ENCODE results near the gene UNC13B.

UNC13B gene

GRCh38 chr9:35333551-35333950 lies 171.7 kb downstream of the UNC13B start:
- TF ChIP-seq, protein P1, sequence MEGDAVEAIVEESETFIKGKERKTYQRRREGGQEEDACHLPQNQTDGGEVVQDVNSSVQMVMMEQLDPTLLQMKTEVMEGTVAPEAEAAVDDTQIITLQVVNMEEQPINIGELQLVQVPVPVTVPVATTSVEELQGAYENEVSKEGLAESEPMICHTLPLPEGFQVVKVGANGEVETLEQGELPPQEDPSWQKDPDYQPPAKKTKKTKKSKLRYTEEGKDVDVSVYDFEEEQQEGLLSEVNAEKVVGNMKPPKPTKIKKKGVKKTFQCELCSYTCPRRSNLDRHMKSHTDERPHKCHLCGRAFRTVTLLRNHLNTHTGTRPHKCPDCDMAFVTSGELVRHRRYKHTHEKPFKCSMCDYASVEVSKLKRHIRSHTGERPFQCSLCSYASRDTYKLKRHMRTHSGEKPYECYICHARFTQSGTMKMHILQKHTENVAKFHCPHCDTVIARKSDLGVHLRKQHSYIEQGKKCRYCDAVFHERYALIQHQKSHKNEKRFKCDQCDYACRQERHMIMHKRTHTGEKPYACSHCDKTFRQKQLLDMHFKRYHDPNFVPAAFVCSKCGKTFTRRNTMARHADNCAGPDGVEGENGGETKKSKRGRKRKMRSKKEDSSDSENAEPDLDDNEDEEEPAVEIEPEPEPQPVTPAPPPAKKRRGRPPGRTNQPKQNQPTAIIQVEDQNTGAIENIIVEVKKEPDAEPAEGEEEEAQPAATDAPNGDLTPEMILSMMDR (IDR thresholded peaks at IDR 0.05; ENCODE audit: low read depth, low read length), result no peak
- H3K4me3 ChIP-seq (ENCODE audit: low read depth, low read length), result no peak overlapping the region
- peak; percentile 58 for DNase-seq (ENCODE audit: low read depth, low spot score)
- in situ Hi-C loops (cut with HindIII; ENCODE audit: low sequenced_read_pairs), result no loop called here

DNA sequence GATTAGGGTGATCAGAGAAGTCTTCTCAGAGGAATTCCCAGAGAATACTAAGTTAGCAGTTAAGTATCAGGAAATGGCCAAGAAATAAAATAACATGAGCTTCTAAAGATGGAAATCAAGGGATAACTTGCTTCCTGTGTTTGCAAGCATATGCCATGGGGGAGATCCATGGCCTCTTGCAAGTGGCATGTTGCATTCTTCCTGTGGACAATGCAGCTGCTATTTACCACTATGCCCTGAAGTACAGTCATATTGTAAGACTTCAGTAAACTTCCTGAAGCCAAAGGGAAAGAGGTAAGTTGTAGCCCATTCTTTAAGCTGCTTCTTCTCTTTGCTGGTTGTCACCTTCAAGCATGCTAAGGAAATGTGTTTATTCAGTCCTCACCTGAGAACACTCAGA lies 173.4 kb downstream of the UNC13B start:
- in situ Hi-C loops (cut with HindIII; ENCODE audit: low sequenced_read_pairs), result no loop called here
- no peak overlapping the region for H3K4me3 ChIP-seq (ENCODE audit: low read depth, low read length)
- TF ChIP-seq, protein P1 (IDR thresholded peaks at IDR 0.05; ENCODE audit: low read depth, low read length), result no peak
- DNase-seq (ENCODE audit: low read depth, low spot score), result peak; percentile 29

- DNase-seq (ENCODE audit: low read depth, low spot score), result no peak
- no peak overlapping the region for H3K4me3 ChIP-seq (ENCODE audit: low read depth, low read length)
- TF ChIP-seq, protein P1 (IDR thresholded peaks at IDR 0.05; ENCODE audit: low read depth, low read length), result no peak
- in situ Hi-C loops (cut with HindIII; ENCODE audit: low sequenced_read_pairs), result no loop called here
Observed at GRCh38 chr9:35338086-35338485, 176.3 kb downstream of the UNC13B start.

- no peak overlapping the region for H3K4me3 ChIP-seq (ENCODE audit: low read depth, low read length)
- in situ Hi-C loops (cut with HindIII; ENCODE audit: low sequenced_read_pairs), result no loop called here
- TF ChIP-seq, protein P1 (IDR thresholded peaks at IDR 0.05; ENCODE audit: low read depth, low read length), result no peak
- no peak for DNase-seq (ENCODE audit: low read depth, low spot score)
Observed at GRCh38 chr9:35338561-35339274, 176.9 kb downstream of the UNC13B start.

GRCh38 chr9:35340046-35340445 lies 178.2 kb downstream of the UNC13B start:
- no peak overlapping the region for H3K4me3 ChIP-seq (ENCODE audit: low read depth, low read length)
- in situ Hi-C loops (cut with HindIII; ENCODE audit: low sequenced_read_pairs), result no loop called here
- TF ChIP-seq, protein P1 (IDR thresholded peaks at IDR 0.05; ENCODE audit: low read depth, low read length), result no peak
- DNase-seq (ENCODE audit: low read depth, low spot score), result peak; percentile 61

DNA sequence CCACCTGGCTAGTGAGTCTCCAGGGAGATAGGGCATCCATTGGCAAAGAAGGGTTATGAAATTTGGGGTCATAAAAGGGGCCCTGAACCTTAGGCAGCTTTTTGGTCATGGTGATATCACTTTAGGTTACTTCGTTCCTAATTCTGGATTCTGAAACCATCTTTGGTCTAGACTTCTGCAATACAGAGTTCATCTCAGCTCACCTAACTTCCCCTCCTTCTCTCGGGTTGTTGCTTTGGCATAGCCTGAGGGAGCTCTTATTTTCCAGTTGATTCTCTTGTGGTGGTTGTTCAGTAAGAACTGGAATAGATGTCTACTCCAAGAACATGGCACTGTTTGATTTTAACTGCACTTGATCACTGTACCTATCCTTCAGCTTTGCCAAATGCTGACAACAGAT lies 179.2 kb downstream of the UNC13B start:
- no peak overlapping the region for H3K4me3 ChIP-seq (ENCODE audit: low read depth, low read length)
- in situ Hi-C loops (cut with HindIII; ENCODE audit: low sequenced_read_pairs), result no loop called here
- no peak for DNase-seq (ENCODE audit: low read depth, low spot score)
- TF ChIP-seq, protein P1 (IDR thresholded peaks at IDR 0.05; ENCODE audit: low read depth, low read length), result no peak

Measured in astrocyte of the spinal cord (primary cell).